Neural cell (in vitro differentiated cells): ENCODE results near the gene ZNF883. TPM values are rescaled to one million over a fixed set of nuclear protein-coding genes. Genes with fewer than 3 reads are reported as not detected.
"Not testable (repeated sequence)": the region's sequence is repeated elsewhere in the genome, so short reads cannot be mapped to it uniquely, and the experiment has no call there.

Experiments used
- H2AFZ ChIP-seq: fragments of 200-600, 300-800 bp; sonication (generic), shearing (Covaris generic); 2 replicates; pipeline ENCODE4 v1.6.0; 2014; ENCODE audit warnings: low read depth, mild to moderate bottlenecking, antibody characterized with exemption, low read length, moderate library complexity
- H3F3A ChIP-seq: fragments of 200-600 bp; shearing (Covaris generic); 2 replicates; pipeline ENCODE4 v1.6.1; 2016; ENCODE audit warnings: mild to moderate bottlenecking, moderate library complexity, mixed read lengths, antibody characterized with exemption, low read length; ENCODE audit not compliant: insufficient read depth, poor library complexity, severe bottlenecking
- H3K27ac ChIP-seq: fragments of 200-600, 300-800 bp; sonication (generic), shearing (Covaris generic); 2 replicates; pipeline ENCODE4 v1.5.1; 2014; ENCODE audit warnings: mild to moderate bottlenecking, low read length, moderate library complexity
- H3K27me3 ChIP-seq: fragments of 300-800, 200-600 bp; sonication (generic), shearing (Covaris generic); 2 replicates; pipeline ENCODE4 v1.6.0; 2014; ENCODE audit warnings: mild to moderate bottlenecking, low read depth, low read length, moderate library complexity; ENCODE audit not compliant: insufficient read depth
- H3K36me3 ChIP-seq: fragments of 300-800, 200-600 bp; sonication (generic), shearing (Covaris generic); 2 replicates; pipeline ENCODE4 v1.5.1; 2014; ENCODE audit warnings: mild to moderate bottlenecking, antibody characterized with exemption, low read length, moderate library complexity; ENCODE audit not compliant: insufficient read depth
- H3K4me2 ChIP-seq: fragments of 300-800, 200-600 bp; sonication (generic), shearing (Covaris generic); 2 replicates; pipeline ENCODE4 v1.6.0; 2014; ENCODE audit warnings: mild to moderate bottlenecking, low read length
- H3K4me3 ChIP-seq: fragments of 300-800, 200-600 bp; sonication (generic), shearing (Covaris generic); 2 replicates; pipeline ENCODE4 v1.5.1; 2014; ENCODE audit warnings: mild to moderate bottlenecking, low read length, moderate library complexity
- H3K79me2 ChIP-seq: fragments of 200-600 bp; shearing (Covaris generic); replicated peaks from 2 replicates; pipeline ENCODE4 v1.6.0; 2014; ENCODE audit warnings: mild to moderate bottlenecking, low read length, moderate library complexity; ENCODE audit not compliant: insufficient read depth
- H3K9ac ChIP-seq: fragments of 300-800, 200-600 bp; sonication (generic), shearing (Covaris generic); 2 replicates; pipeline ENCODE4 v1.6.1; 2016; ENCODE audit warnings: mild to moderate bottlenecking, low read length, mixed read lengths
- H3K9me2 ChIP-seq: fragments of 200-600 bp; shearing (Covaris generic); 2 replicates; pipeline ENCODE4 v1.6.1; 2016; ENCODE audit warnings: mild to moderate bottlenecking, low read length, mixed read lengths; ENCODE audit not compliant: insufficient read depth
- H3K9me3 ChIP-seq: fragments of 200-600, 300-800 bp; sonication (generic), shearing (Covaris generic); 2 replicates; pipeline ENCODE4 v1.6.1; 2016; ENCODE audit warnings: mild to moderate bottlenecking, mixed run types, low read length, moderate library complexity, mixed read lengths
- H4K20me1 ChIP-seq: fragments of 200-600 bp; shearing (Covaris generic); 2 replicates; pipeline ENCODE4 v1.6.1; 2016; ENCODE audit warnings: mild to moderate bottlenecking, mixed run types; ENCODE audit not compliant: insufficient read depth
- EP300 ChIP-seq: fragments of 450-650 bp; conservative IDR thresholded peaks from 2 replicates; pipeline ENCODE4 v1.6.1; 2014; ENCODE audit warnings: antibody characterized with exemption, mild to moderate bottlenecking, moderate library complexity; ENCODE audit not compliant: poor library complexity, severe bottlenecking
- EZH2 ChIP-seq: fragments of 200-600, 300-800 bp; shearing (Covaris generic), sonication (generic); IDR thresholded peaks from 2 replicates; pipeline ENCODE4 v1.6.1; 2014; ENCODE audit warnings: antibody characterized with exemption, low read length, borderline replicate concordance, mild to moderate bottlenecking; ENCODE audit not compliant: insufficient read depth, poor library complexity, severe bottlenecking
- MXI1 ChIP-seq: fragments of 450-650 bp; conservative IDR thresholded peaks from 2 replicates; pipeline ENCODE4 v1.6.1; 2014; ENCODE audit warnings: antibody characterized with exemption, mild to moderate bottlenecking; ENCODE audit not compliant: poor library complexity, severe bottlenecking
- POLR2AphosphoS5 ChIP-seq: IDR thresholded peaks from 2 replicates; pipeline ENCODE4 v1.6.1; 2012
- RAD21 ChIP-seq: fragments of 450-650 bp; conservative IDR thresholded peaks from 2 replicates; pipeline ENCODE4 v1.6.1; 2014; ENCODE audit warnings: antibody characterized with exemption, mild to moderate bottlenecking, moderate library complexity
- REST ChIP-seq: IDR thresholded peaks from 2 replicates; pipeline ENCODE4 v1.6.1; 2012; ENCODE audit warnings: borderline replicate concordance
- SMC3 ChIP-seq: fragments of 450-650 bp; conservative IDR thresholded peaks from 2 replicates; pipeline ENCODE4 v1.6.1; 2014; ENCODE audit warnings: antibody characterized with exemption, mild to moderate bottlenecking, moderate library complexity; ENCODE audit not compliant: poor library complexity
- TAF1 ChIP-seq: IDR thresholded peaks from 2 replicates; pipeline ENCODE4 v1.6.1; 2012; ENCODE audit warnings: low read depth
- polyA minus RNA-seq: library from RNA; depleted of rRNA, polyadenylated mRNA; stranded (reverse); fragments of >200 nt; gene quantifications from 2 replicates; pipeline ENCODE4 v1.2.3, GENCODE V29; 2014
- polyA plus RNA-seq: library from polyadenylated mRNA; depleted of rRNA; stranded (reverse); fragments of >200 nt; gene quantifications from 2 replicates; pipeline ENCODE4 v1.2.3, GENCODE V29; 2014
- TF ChIP-seq, protein P1 (sequence below): fragments of 450-650 bp; IDR thresholded peaks from 2 replicates; pipeline ENCODE4 v1.5.1; 2014; ENCODE audit warnings: antibody characterized with exemption, mild to moderate bottlenecking, moderate library complexity; ENCODE audit not compliant: poor library complexity, severe bottlenecking

Gene ZNF883
- polyA plus RNA-seq: 6.5 and 7.2 TPM in 2 replicates
- 22.9 and 26.9 TPM in 2 replicates for polyA minus RNA-seq

GRCh38 chr9:113011911-113012381 is at the start of gene ZNF883:
ZNF883 (minus strand) TSS chr9:113012192.
- Histone ChIP-seq H4K20me1 (no peaks in the 10 kb centered on the region), H3K9me2 (no peaks in the 10 kb centered on the region), H3K4me3 (peak within 1 kb of the TSS; percentile 67), H3K9ac (peak within 1 kb of the TSS; percentile 56), H3K4me2 (peak within 1 kb of the TSS; percentile 55), H3K36me3 (peaks cover 9% of the 10 kb centered on the region), H3K9me3 (no peaks in the 10 kb centered on the region), H3K27ac (no peak within 1 kb of the TSS), H2AFZ (peak within 1 kb of the TSS; percentile 60), H3K79me2 (no peaks in the 10 kb centered on the region), H3K27me3 (no peaks in the 10 kb centered on the region), H3F3A (no peaks in the 10 kb centered on the region)
- TF ChIP-seq POLR2AphosphoS5 (no peak), MXI1 (no peak), TAF1 (no peak), EP300 (no peak), RAD21 (no peak)

GRCh38 chr9:113061072-113061850 is 49.3 kb upstream of the ZNF883 start:
- not testable (repeated sequence) for H3K9me2 ChIP-seq, H2AFZ ChIP-seq, H3K36me3 ChIP-seq, H3K79me2 ChIP-seq, H4K20me1 ChIP-seq, H3K9me3 ChIP-seq, H3K9ac ChIP-seq, H3K4me2 ChIP-seq, H3K4me3 ChIP-seq, H3F3A ChIP-seq, H3K27ac ChIP-seq
- peaks cover 27% of the 10 kb centered on the region for H3K27me3 ChIP-seq

DNA sequence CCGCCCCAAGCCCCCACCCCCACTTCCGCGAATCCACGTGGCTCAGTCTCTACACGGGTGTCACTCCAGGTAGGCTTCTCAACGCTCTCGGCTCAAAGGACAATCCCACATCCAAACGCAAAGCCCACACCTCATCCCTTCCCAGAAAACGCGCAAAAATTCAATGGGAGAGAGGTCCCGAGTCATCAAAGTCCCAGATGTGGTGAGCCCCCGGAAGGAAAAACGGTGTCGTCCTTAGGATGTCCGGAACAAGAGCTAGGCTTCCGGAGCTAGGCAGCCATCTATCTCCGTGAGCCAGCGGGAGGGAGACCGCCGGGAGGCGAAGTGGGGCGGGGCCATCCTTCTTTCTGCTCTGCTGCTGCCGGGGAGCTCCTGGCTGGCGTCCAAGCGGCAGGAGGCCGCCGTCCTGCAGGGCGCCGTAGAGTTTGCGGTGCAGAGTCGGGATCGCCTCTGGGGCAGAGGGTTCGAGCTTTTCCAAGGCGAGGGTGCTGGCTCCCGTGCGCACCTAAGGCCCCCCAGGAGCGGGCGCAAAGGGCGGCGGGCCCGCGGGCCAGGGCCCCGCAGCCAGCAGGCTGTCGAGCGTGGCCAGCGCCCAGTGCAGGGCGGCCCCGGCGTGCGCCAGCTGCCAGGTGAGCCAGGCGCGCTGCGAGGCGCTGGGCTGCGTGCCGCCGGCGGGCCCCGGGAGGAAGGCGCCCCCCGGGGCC is 47.7 kb upstream of the ZNF883 start:
- not testable (repeated sequence) for H3K4me2 ChIP-seq, H3K4me3 ChIP-seq, H3K9ac ChIP-seq, H3K27ac ChIP-seq, H3K36me3 ChIP-seq, H4K20me1 ChIP-seq, H3K9me2 ChIP-seq, H3K9me3 ChIP-seq, H2AFZ ChIP-seq, H3F3A ChIP-seq
- Histone ChIP-seq H3K27me3 (peaks cover 27% of the 10 kb centered on the region), H3K79me2 (peaks cover 15% of the 10 kb centered on the region)

GRCh38 chr9:113057193-113057592 is 45.2 kb upstream of the ZNF883 start:
- Histone ChIP-seq H3K9ac (peak overlapping the region; percentile 97), H3K9me2 (no peaks in the 10 kb centered on the region), H3K27ac (peak overlapping the region; percentile 93), H4K20me1 (no peaks in the 10 kb centered on the region), H3K4me2 (peak overlapping the region; percentile 59), H3K9me3 (peaks cover 21% of the 10 kb centered on the region), H3K36me3 (peaks cover 7% of the 10 kb centered on the region), H3K4me3 (peak overlapping the region; percentile 73), H3K79me2 (peaks cover 40% of the 10 kb centered on the region), H3K27me3 (peaks cover 24% of the 10 kb centered on the region), H2AFZ (peak overlapping the region; percentile 99), H3F3A (no peaks in the 10 kb centered on the region)
- TF ChIP-seq MXI1 (no peak), SMC3 (no peak), POLR2AphosphoS5 (no peak), EP300 (no peak), TAF1 (no peak), RAD21 (no peak), REST (no peak), EZH2 (no peak)
- TF ChIP-seq, protein P1, sequence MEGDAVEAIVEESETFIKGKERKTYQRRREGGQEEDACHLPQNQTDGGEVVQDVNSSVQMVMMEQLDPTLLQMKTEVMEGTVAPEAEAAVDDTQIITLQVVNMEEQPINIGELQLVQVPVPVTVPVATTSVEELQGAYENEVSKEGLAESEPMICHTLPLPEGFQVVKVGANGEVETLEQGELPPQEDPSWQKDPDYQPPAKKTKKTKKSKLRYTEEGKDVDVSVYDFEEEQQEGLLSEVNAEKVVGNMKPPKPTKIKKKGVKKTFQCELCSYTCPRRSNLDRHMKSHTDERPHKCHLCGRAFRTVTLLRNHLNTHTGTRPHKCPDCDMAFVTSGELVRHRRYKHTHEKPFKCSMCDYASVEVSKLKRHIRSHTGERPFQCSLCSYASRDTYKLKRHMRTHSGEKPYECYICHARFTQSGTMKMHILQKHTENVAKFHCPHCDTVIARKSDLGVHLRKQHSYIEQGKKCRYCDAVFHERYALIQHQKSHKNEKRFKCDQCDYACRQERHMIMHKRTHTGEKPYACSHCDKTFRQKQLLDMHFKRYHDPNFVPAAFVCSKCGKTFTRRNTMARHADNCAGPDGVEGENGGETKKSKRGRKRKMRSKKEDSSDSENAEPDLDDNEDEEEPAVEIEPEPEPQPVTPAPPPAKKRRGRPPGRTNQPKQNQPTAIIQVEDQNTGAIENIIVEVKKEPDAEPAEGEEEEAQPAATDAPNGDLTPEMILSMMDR: no peak
